Endothelial cell (in vitro differentiated cells): ENCODE results near the gene RNF126. TPM values are rescaled to one million over a fixed set of nuclear protein-coding genes. Genes with fewer than 3 reads are reported as not detected.
A peak's percentile ranks its signal among the peaks of the same experiment; 100 is the strongest.

ENCODE experiments used
- DNase-seq: peaks from one replicate; pipeline ENCODE4 v3.0.0; 2021; ENCODE audit warnings: low spot score
- H3K27ac Mint-ChIP-seq: one replicate; pipeline ENCODE4 v1.8.0; 2021; ENCODE audit warnings: mixed read lengths, inconsistent platforms; ENCODE audit not compliant: unreplicated experiment
- H3K27me3 Mint-ChIP-seq: one replicate; pipeline ENCODE4 v1.8.0; 2021; ENCODE audit warnings: mild to moderate bottlenecking, moderate library complexity, mixed read lengths, inconsistent platforms; ENCODE audit not compliant: unreplicated experiment
- H3K36me3 Mint-ChIP-seq: one replicate; pipeline ENCODE4 v1.8.0; 2021; ENCODE audit warnings: mild to moderate bottlenecking, low read depth, mixed read lengths, inconsistent platforms; ENCODE audit not compliant: unreplicated experiment
- H3K4me1 Mint-ChIP-seq: one replicate; pipeline ENCODE4 v1.8.0; 2021; ENCODE audit warnings: mild to moderate bottlenecking, mixed read lengths, inconsistent platforms; ENCODE audit not compliant: unreplicated experiment
- H3K4me3 Mint-ChIP-seq: one replicate; pipeline ENCODE4 v1.8.0; 2021; ENCODE audit warnings: mild to moderate bottlenecking, mixed read lengths, inconsistent platforms; ENCODE audit not compliant: unreplicated experiment
- H3K9me3 Mint-ChIP-seq: one replicate; pipeline ENCODE4 v1.8.0; 2021; ENCODE audit warnings: mixed read lengths, inconsistent platforms; ENCODE audit not compliant: unreplicated experiment
- CTCF ChIP-seq: fragments of 200-600 bp; sonication (generic); IDR thresholded peaks from one replicate; pipeline ENCODE4 v1.5.0; 2021; ENCODE audit warnings: antibody characterized with exemption; ENCODE audit not compliant: unreplicated experiment
- total RNA-seq: library from RNA; stranded (reverse); fragmentation: NEBNext Ultra II Directional; extraction: Animal tissue kit (Norgen Biotek cat#: 25700); gene quantifications from one replicate; pipeline ENCODE4 v1.2.1, GENCODE V29; 2021; ENCODE audit not compliant: unreplicated experiment

Gene RNF126
- total RNA-seq, 1 donor from 2014 or later, result 41.7 TPM

GRCh38 chr19:685454-685931 is 22.5 kb upstream of the RNF126 start:
- H3K4me3 Mint-ChIP-seq, result no peak overlapping the region
- no peak for DNase-seq
- H3K36me3 Mint-ChIP-seq, result no peaks in the 10 kb centered on the region
- peaks cover 2% of the 10 kb centered on the region for H3K4me1 Mint-ChIP-seq
- no peaks in the 10 kb centered on the region for H3K9me3 Mint-ChIP-seq
- TF ChIP-seq CTCF, result no peak
- peaks cover 2% of the 10 kb centered on the region for H3K27me3 Mint-ChIP-seq
- no peak overlapping the region for H3K27ac Mint-ChIP-seq

GRCh38 chr19:682678-683320 is 19.8 kb upstream of the RNF126 start:
- Mint-ChIP-seq H3K36me3 (no peaks in the 10 kb centered on the region), H3K4me1 (peaks cover 2% of the 10 kb centered on the region), H3K4me3 (no peak overlapping the region), H3K9me3 (no peaks in the 10 kb centered on the region), H3K27ac (no peak overlapping the region), H3K27me3 (peaks cover 3% of the 10 kb centered on the region)
- DNase-seq, result no peak
- no peak for TF ChIP-seq CTCF

- DNase-seq, result peak; percentile 91
- no peak for TF ChIP-seq CTCF
- no peak overlapping the region for H3K27ac Mint-ChIP-seq
- no peaks in the 10 kb centered on the region for H3K36me3 Mint-ChIP-seq
- peaks cover 2% of the 10 kb centered on the region for H3K4me1 Mint-ChIP-seq
- no peaks in the 10 kb centered on the region for H3K9me3 Mint-ChIP-seq
- H3K4me3 Mint-ChIP-seq, result peak overlapping the region; percentile 93
- H3K27me3 Mint-ChIP-seq, result peaks cover 3% of the 10 kb centered on the region
Observed at GRCh38 chr19:681029-682019, 18.3 kb upstream of the RNF126 start.

- no peak for TF ChIP-seq CTCF
- peak overlapping the region; percentile 91 for H3K27ac Mint-ChIP-seq
- peak overlapping the region; percentile 93 for H3K4me3 Mint-ChIP-seq
- H3K36me3 Mint-ChIP-seq, result no peaks in the 10 kb centered on the region
- peak; percentile 100 for DNase-seq
- peaks cover 4% of the 10 kb centered on the region for H3K27me3 Mint-ChIP-seq
- no peaks in the 10 kb centered on the region for H3K9me3 Mint-ChIP-seq
- peaks cover 2% of the 10 kb centered on the region for H3K4me1 Mint-ChIP-seq
Observed at GRCh38 chr19:680287-681028, 17.4 kb upstream of the RNF126 start.
